HG03342 (cell line): ENCODE measurements around the gene ASIP.
"Not testable (repeated sequence)": the region's sequence is repeated elsewhere in the genome, so short reads cannot be mapped to it uniquely, and the experiment has no call there.

Experiments used
- ATAC-seq: cut with Tn5 transposase; IDR thresholded peaks from one replicate; pipeline ENCODE4 v1.9.1; 2021; ENCODE audit warnings: mild to moderate bottlenecking, moderate library complexity; ENCODE audit not compliant: unreplicated experiment

ASIP gene

GRCh38 chr20:34242015-34242414 lies 792 bp downstream of the ASIP start:
- not testable (repeated sequence) for ATAC-seq

GRCh38 chr20:34242879-34243278 lies 1.7 kb downstream of the ASIP start:
- no peak for ATAC-seq

GRCh38 chr20:34243377-34243776 lies 2.2 kb downstream of the ASIP start:
- no peak for ATAC-seq

DNA sequence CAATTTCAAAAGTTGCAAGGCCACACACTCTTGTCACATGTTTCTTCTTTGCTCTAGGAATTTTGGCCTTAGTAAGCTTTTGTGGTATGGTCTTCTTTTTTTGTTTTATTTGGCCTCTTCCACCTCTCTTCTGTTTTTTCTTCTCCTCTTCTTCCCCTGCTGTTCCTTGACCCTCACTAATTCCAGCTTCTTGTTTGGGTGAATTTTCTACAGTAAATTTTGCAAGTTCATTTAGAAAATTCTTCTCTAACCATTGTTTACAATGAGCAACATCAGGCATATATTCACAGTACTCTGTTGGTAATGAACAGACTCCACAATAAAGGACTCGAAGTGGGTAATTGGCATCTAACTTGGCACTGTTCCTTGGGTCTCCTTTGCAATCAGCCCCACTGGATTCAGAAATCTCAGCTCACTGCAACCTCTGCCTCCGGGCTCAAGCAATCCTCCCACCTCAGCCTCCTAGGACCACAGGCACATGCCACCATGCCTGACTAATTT lies 5.0 kb downstream of the ASIP start:
- no peak for ATAC-seq

- no peak for ATAC-seq
Observed at GRCh38 chr20:34249291-34249690, 8.1 kb downstream of the ASIP start.

GRCh38 chr20:34250005-34250404 lies 8.8 kb downstream of the ASIP start:
- no peak for ATAC-seq

- ATAC-seq, result no peak
Observed at GRCh38 chr20:34251619-34252018, 10.4 kb downstream of the ASIP start.

DNA sequence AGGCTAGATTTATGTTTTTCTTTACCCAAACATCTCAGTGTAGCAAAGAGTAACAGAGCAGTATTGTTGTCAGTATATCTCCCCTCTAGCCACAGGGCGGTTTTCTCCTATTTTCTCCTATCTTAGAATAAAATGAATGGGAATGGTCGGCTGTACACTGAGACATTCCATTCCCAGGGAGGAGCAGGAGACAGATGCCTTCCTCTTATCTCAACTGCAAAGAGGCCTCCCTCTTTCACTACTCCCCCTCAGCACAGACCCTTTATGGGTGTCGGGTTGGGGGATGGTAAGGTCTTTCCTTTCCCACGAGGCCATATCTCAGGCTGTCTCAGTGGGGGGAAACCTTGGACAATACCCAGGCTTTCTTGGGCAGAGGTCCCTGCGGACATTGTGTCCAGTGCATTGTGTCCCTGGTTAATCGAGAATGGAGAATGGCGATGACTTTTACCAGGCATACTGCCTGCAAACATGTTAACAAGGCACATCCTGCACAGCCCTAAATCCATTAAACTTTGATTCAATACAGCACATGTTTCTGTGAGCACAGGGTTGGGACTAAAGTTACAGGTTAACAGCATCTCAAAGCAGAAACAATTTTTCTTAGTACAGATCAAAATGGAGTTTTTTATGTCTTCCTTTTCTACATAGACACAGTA lies 11.3 kb downstream of the ASIP start:
- ATAC-seq, result not testable (repeated sequence)

- ATAC-seq, result no peak
Observed at GRCh38 chr20:34254979-34255378, 13.8 kb downstream of the ASIP start.

- no peak for ATAC-seq
Observed at GRCh38 chr20:34256629-34257124, 15.5 kb downstream of the ASIP start.

- ATAC-seq, result no peak
Observed at GRCh38 chr20:34260208-34260942, 19.2 kb downstream of the ASIP start.

- ATAC-seq, result no peak
Observed at GRCh38 chr20:34262488-34263288, 21.5 kb downstream of the ASIP start.

- ATAC-seq, result not testable (repeated sequence)
Observed at GRCh38 chr20:34263468-34263867, 22.2 kb downstream of the ASIP start.

- no peak for ATAC-seq
Observed at GRCh38 chr20:34264141-34264540, 22.9 kb downstream of the ASIP start.

GRCh38 chr20:34268145-34268544 lies 26.9 kb downstream of the ASIP start:
- no peak for ATAC-seq

GRCh38 chr20:34268851-34269636 lies 27.8 kb downstream of the ASIP start:
- no peak for ATAC-seq

GRCh38 chr20:34269996-34270627 lies 28.9 kb downstream of the ASIP start:
- ATAC-seq, result no peak

GRCh38 chr20:34271956-34272355 lies 30.7 kb downstream of the ASIP start:
- ATAC-seq, result no peak

DNA sequence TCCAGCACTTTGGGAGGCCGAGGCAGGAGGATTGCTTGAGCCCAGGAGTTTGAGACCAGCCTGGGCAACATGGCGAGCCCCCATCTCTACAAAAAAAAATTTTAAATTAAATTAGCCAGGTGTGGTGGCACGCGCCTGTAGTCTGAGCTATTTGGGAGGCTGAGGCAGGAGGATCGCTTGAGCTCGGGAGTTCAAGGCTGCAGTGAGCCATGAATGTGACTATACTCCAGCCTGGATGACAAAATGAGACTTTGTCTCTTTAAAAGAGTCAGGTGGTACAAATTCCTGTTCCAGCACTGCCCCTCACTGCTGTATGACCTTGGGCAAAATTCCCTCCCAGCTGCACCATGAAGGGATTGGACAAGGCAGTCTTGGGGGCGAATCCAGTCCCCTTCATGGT lies 33.5 kb downstream of the ASIP start:
- no peak for ATAC-seq

- ATAC-seq, result no peak
Observed at GRCh38 chr20:34281177-34281576, 40.0 kb downstream of the ASIP start.
